ENCODE measurements around the gene GRIK4.
A peak's percentile ranks its signal among the peaks of the same experiment; 100 is the strongest.

The GRIK4 gene

DNA sequence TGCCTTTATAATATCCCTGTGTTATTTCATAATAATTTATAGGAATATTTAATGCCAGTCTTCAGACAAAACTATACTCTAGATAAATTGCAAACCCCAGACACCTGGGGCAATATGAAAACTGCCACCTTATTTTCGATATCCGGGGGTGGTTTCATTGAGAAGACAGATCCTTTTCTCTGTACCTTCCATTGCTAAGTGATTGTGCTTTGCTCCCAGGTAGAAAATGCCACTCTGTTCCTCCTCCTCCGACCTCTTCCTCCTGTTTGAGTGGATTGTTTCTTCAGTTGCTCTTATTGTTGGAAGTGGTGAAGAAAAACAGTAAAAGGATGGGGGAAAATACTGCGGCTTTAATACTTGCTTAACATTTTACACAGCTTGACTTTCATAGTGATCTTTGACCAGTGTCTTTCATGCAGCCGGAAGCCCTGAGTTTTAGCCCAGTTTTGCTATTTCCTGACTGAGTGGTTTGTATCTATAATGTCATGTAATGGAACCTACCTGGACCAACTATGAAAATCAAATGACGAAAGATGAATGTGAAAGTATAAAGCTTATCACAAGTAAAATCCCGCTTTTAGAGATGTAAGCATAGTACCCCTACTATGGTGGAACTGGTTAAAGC is 5.6 kb upstream of the GRIK4 start:
- DNase-seq, result no peak
- in situ Hi-C loops (cut with HindIII; ENCODE audit: low pct_ligation_motif_present, low pct_unique_long_range_greater_than_20kb, low sequenced_read_pairs), result no loop called here

DNA sequence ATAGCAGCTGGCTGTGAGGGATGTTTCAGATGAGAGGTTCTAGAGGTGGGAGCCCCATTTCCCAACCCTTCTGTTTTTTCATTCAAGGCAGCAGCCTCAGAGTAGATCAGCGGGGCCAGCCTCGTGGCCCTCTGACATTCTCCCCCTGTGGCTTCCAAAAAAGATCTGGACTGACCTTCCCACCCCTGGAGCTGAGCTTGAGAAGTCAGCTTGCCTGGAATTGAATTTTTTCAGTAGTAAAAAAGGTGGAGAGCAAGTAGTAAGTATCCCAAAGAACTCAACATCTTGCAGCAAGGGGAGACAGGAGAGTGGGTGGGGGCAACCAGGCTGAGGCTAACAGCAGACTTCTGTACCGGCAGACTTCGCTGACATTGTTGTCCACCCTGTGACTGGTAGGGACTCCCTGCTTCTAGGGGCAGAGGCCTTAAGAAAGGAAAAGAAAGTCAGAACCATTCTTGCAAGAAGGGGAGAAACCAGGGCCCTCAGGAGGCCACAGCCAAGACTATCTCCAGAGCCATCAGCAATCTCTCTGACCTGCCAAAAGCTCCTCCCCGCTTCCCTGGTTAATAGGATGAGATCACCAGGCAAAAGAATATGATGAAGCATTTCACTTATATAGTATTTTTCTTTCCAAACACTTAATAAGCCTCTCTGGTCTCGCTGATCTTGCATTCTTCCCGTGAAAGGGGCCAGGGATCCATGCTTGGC is 2.0 kb upstream of the GRIK4 start:
- DNase-seq, result no peak
- in situ Hi-C loops (cut with HindIII; ENCODE audit: low pct_ligation_motif_present, low pct_unique_long_range_greater_than_20kb, low sequenced_read_pairs), result no loop called here

DNA sequence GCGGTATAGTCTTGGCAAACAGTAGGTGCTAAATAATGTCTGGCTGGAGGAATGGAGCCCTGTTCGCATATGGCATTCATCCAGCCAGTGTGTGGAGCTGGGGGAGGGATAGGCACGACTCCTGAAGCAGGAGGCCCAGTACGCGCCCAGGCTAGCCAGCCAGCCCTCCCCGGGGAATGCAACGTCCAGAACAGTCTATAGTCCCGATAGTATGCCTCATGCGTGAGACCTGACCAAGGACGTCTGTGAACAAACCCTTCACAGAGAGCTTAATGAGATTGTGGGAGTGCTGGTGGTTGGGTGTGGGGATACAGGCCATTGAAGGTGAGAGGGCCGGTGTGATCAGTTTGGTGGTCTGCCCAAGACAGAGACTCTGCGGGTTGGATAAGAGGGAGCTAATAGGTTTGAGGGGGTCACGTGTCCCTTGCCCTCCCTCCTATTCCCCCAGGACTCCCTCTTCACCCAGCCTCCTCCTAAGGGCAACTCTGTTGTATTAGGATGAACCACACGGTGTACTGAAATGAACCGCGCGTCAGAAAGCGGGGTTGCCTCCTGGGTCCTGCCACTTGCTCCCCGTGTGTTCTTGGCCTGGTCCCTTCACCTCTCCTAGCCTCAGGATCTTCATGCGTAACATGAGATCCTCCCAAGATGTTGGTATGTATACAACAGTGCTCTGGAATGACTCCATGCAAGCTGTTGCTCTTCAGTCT is 987 bp upstream of the GRIK4 start:
- no peak for DNase-seq
- in situ Hi-C loops (cut with HindIII; ENCODE audit: low pct_ligation_motif_present, low pct_unique_long_range_greater_than_20kb, low sequenced_read_pairs), result no loop called here

DNA sequence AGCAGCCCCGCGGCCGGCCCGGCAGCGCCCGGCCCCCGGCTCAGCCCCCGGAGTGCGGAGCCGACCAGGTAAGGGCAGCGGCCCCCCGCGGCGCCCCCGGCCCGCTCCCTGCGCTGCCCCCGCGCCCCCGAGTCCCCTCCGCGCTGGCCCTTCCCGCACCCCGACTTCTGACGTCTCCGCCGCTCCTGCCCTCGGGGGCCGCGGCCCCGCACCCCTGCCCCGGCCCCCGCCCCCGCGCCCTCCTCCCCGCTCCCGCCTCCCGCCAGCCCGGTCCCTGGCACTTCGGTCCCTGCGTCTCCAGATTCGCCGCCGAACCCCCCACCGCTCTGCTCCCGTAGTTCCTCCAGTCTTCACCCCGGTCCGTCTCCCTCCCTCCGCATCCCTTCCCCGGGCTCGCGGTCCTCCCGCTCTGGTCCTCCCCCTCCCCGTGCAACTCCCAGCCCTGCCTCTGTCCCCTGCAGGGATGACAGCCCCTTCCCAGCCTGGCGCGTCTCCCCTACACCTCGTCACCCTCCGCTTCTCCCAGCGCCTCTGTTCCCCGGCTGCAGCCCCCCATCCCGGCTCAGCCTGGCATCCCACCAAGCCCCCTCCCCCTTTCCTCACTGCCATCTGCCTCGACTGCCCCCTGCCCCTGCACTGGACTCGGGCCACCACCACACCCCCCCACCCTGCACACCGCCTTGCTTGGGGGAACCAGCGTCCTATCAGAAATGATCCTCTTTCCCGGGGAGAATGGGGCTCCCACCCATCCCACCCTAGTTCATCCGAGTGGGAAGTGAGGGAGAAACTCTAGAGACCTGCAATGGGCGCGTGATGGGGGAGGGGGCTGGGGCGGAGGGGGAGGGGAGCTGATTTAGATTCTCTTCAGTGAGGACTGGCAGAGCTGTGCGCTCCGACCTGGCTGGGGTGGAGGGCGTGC is 531 bp downstream of the GRIK4 start:
- in situ Hi-C loops (cut with HindIII; ENCODE audit: low pct_ligation_motif_present, low pct_unique_long_range_greater_than_20kb, low sequenced_read_pairs), result no loop called here
- no peak for DNase-seq

DNA sequence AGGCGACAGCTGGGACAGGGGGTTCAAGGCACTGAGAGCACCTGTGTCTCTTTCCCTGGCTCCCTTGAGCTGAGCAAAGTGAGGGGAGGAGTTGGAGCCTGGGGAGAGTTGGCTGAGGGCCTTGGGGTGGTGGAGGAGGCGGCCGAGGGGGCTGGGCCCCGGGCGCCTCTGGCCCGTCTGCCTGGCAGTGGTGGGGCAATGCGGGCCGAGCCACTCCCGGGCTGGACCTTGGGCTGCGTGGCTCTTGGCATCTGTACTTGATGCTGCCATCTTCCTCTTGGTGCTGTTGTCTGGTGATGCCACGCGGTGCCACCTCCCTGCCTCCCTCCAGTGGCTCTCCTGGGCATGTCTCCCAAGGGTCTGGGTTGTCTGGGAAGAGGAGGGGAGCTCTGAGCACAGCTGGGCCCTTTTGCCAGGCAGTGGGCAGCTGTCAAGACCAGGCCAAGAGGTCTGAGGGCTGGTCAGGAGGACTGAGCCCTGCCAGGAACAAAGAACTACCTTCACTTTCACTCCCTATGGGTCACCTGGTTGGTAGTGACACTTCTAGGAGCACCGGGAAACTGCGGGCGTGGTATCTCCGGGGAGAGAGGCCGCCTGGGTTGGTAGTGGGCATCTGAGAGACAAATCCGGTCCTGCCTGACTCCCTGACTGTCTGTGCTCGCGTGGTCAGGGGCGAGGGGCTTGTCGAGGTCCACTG is 1.3 kb downstream of the GRIK4 start:
- in situ Hi-C loops (cut with HindIII; ENCODE audit: low pct_ligation_motif_present, low pct_unique_long_range_greater_than_20kb, low sequenced_read_pairs), result no loop called here
- peak; percentile 17 for DNase-seq

DNA sequence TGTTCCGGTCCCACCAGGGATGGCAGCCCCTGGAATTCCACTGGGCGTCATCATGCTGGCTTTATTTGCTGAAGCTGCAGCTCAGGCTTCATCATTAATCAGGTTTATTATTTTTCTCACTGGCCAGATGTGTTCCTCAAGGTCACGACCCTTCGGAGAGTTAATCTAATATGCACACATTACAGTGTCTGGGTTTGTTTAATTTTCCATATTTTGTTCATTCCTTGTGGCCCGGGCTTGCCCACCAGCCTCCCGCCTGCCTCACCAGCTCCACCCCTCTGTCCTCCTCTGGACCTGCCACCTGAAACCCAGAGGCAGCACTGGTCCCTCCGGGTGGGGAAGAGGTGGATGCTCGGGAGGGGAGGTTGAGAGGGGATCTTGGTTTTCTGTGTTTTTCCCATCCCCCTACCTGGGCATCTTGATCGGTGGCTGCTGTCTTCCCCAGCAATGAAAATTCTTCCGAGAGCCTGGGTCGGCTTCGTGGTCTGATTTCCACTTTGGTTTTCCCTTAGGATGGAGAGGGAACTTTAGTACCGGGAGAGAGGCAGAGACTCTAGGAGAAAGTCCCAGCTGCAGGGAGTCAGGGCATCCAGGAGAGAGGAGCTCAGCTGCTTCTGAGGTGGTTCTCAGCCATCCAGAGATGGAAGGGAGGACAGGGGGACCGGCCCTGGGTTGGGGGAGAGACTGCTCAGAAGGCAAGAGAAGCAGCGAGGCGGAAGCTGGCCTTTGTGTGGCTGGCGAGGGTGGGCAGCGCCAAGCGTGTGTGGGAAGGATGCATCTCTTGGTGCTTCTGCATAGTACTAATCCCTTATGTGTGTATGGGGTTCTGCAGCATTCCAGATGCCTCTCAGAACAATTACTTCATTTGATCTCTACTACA is 2.1 kb downstream of the GRIK4 start:
- DNase-seq, result no peak
- in situ Hi-C loops (cut with HindIII; ENCODE audit: low pct_ligation_motif_present, low pct_unique_long_range_greater_than_20kb, low sequenced_read_pairs), result no loop called here

DNA sequence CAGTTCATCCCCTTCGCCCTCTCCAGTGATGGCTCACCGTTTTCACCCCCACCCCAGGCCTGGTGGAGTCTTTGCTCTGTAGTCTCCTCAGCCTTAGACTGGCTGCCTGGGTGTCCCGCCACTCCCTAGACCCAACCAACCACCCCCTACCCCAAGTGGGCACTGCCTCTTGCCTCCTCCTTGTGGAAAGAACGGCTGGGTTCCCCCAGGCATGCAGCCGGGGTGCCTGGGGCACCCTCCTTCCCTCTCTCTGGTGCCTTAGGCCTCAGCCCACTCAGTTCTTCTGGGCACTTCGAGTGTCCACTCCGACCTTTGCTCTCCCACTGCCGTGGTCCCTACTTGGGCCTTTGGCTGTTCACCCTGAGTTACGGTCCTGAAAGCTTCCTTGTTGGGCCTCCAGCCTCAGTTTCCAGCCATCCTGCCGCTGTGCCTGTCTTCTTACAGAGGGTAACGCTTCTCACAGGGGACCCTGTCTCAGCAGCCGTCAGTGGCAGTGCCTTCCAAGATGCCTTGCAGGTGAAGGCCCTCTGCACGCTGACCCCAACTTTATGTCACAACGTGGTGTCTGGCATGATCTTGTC is 3.1 kb downstream of the GRIK4 start:
- DNase-seq, result no peak
- in situ Hi-C loops (cut with HindIII; ENCODE audit: low pct_ligation_motif_present, low pct_unique_long_range_greater_than_20kb, low sequenced_read_pairs), result no loop called here

DNA sequence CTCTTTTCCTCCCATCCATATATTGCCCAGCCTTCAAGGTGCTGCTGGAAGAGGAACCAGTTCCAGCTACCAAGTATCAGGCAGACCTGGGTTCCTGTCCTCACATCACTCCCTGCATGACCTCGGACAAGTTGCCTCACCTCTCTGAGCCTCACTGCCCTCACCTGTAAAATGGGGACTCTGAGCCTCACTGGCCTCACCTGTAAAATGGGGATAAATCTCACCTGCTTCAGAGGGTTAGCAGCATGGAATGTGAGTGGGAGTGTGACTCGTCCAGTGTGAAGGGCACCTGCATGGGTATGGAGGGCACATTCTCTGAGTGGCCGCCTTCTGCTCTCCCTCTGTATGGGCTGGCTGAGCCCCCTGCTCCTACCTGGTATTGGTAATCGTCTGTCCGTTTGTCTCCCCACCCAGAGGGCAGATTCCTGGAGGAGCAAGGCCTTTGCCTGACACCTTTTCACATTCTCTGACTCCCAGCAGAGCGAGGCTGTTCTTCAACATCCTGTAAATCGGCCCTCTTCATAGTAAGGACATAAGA is 3.7 kb downstream of the GRIK4 start:
- in situ Hi-C loops (cut with HindIII; ENCODE audit: low pct_ligation_motif_present, low pct_unique_long_range_greater_than_20kb, low sequenced_read_pairs), result no loop called here
- DNase-seq, result no peak

DNA sequence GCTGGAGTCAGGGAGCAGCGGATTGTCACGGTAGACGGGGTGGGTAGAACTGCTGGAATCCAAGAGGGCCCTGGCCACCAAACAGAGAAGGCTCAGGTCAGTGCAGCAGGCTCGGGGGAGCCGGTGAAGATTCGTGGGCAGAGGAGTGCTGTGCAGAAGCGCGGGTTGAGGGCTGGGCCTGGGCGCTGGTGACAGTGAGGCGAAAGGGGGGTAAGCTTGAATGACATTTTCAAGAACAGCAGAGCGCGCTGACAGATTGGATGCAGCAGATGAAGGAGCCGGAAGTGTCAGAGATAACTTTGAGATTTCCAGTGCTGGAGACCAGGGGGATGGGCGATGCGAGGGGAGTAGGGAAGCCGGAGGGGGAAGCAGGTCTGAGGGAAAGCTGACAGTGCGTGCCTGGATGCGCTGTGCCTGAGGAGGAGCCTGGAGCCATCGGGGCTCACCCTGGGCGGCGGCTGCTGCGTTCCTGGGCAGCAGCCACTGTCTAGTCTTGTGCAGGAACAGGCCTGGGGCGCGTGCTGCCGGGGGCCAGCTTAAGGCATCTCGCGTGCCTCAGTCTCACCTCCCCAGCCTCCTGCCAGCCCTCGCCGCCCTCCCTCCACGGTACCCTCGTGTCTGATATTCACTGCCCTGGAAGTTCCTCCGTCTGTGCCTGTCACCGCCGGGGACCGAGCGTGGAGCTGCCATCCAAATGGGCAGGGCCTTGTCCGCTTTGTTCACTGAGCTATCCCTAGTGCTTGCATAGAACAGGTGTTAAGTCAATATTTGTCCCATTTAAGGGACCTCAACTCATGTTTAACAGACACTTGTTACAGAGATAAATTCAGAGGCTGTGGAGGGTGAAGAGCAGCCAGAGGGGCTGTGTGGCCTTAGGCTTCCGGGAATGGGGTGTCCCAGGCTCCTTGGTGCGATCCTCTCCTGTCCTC is 5.2 kb downstream of the GRIK4 start:
- in situ Hi-C loops (cut with HindIII; ENCODE audit: low pct_ligation_motif_present, low pct_unique_long_range_greater_than_20kb, low sequenced_read_pairs), result no loop called here
- DNase-seq, result no peak

DNA sequence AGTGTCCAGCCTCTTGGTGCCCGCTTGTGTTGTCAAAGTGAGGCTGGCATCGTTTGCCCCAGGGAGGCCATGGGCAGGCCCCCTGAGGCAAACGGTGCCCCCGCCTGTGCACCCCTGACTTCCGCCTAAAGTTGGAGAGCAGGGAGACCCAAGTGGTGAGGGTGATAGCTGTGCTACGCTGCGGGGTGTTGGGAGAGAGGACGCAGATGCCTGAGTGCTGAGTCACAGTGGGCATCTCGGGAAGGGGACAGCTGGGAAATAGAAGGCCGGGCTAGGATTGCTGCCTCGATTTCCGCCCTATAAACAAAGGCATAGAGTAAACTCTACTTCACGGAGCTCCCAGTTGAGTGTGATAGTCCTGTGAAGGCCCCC is 5.8 kb downstream of the GRIK4 start:
- in situ Hi-C loops (cut with HindIII; ENCODE audit: low pct_ligation_motif_present, low pct_unique_long_range_greater_than_20kb, low sequenced_read_pairs), result no loop called here

DNA sequence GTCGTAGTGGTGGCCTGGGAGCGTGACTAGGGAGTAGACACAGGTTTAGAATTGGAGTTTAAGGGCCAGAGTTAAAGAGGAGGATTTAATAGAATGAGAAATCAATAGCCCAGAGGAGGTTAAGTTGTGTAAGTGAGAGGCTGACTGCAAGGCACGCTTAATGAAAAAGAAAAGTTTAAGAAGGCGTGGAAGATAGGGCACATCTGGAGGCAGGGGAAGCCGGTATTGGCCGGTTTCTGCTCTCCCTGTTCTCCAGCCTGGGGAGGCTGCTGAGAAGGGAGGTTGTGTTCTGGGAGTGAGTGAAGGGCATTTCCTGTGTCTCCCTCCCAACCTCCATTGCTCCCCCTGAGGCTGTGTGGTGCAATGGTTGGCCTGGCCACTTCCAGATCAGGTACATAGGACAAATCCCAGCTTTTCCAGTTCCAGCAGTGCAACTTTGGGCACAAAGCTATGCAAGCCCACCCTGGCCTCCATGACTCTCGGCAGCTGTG is 6.3 kb downstream of the GRIK4 start:
- DNase-seq, result no peak
- in situ Hi-C loops (cut with HindIII; ENCODE audit: low pct_ligation_motif_present, low pct_unique_long_range_greater_than_20kb, low sequenced_read_pairs), result no loop called here

More for the DNA sequence above, 5.8 kb downstream of the GRIK4 start:
- DNase-seq, result peak; percentile 67

DNA sequence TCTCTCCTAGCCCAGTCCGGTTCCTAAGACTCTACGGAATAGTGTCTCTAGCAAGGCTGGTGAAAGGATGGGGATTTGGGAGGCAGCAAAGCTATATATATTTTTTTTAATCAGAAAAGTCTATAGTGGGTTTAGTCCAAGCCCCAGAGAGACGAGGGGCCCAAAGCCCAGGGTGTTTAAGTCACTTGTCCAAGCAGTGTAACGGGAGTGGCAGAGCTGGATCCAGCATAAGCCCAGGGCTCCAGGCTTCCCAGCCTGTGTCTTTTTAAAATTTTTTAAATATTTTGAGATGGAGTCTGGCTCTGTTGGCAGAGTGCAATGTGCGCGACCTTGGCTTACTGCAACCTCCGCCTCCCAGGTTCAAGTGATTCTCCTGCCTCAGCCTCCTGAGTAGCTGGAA is 6.8 kb downstream of the GRIK4 start:
- no peak for DNase-seq
- in situ Hi-C loops (cut with HindIII; ENCODE audit: low pct_ligation_motif_present, low pct_unique_long_range_greater_than_20kb, low sequenced_read_pairs), result no loop called here

DNA sequence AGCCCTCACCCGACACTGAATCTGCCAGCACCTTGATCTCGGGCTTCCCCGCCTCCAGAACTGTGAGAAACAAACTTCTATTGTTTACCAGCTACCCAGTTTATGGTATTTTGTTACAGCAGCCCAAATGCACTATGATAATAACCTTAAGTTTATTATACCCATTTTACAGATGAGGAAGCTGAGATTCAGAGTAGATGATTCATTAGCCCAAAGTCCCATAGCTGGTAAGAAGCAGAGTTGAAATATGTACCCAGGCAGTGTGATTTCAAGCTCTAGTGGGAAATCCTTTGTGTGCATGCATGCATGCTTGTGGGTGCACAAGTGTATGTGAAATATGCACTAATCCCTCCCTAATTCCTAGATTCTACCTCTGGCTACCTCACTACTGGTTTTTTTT is 7.9 kb downstream of the GRIK4 start:
- no peak for DNase-seq
- in situ Hi-C loops (cut with HindIII; ENCODE audit: low pct_ligation_motif_present, low pct_unique_long_range_greater_than_20kb, low sequenced_read_pairs), result no loop called here

DNA sequence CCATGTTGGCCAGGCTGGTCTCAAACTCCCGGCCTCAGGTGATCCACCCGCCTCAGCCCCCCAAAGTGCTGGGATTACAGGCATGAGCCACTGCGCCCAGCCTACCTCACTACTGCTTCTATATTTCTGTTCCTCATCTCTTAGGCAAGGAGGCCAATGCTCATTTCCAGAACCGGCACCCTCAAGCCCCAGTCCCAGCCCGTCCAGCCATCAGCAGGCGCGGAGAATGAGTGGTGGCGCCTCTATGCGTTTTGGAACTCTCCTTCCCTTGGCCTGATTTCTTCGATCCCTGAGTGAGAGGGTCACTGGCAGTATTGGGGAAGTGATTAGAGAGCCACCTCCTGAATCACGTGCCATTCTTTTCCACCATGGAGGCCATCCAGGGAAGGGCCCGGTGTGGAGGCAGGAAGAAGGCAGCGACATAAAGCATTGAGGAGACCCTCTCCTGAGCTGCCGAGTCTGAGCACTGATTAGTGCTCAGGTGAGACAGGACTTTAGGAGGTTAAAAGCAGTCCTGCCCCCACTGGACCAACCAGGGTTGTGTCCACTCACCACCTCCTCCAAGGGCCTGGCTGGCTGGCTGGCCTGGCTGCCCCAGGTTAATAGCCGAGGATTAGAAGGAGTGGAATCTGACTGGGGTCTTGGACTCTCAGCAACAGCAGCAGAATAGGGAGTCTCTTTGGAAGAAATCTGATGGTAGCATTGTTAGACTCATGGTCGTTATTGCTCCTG is 8.7 kb downstream of the GRIK4 start:
- in situ Hi-C loops (cut with HindIII; ENCODE audit: low pct_ligation_motif_present, low pct_unique_long_range_greater_than_20kb, low sequenced_read_pairs), result no loop called here
- DNase-seq, result no peak

DNA sequence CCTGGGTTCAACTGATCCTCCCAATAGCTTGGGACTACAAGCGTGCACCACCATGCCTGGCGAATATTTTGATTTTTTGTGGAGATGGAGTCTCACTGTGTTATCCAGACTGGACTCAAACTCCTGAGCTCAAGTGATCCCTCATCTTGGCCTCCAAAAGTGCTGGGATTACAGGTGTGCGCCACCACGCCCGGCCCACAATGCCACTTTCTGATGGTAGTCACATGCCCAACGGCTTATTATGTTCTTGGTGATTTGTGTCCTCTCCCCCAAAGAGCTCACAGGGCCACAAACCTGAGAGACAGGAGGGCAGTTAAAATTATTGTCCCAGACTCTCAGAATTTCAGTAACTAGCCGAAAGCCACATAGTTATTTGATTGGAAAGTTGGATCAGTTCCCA is 9.6 kb downstream of the GRIK4 start:
- DNase-seq, result no peak
- in situ Hi-C loops (cut with HindIII; ENCODE audit: low pct_ligation_motif_present, low pct_unique_long_range_greater_than_20kb, low sequenced_read_pairs), result no loop called here

Measured in ACHN (cell line).